HCT116 (cell line): ENCODE measurements around the gene CADPS2.

Source experiments
- EZH2 ChIP-seq: fragments of 200-600 bp; sonication (generic); IDR thresholded peaks from 2 replicates; pipeline ENCODE4 v1.6.1; 2017; ENCODE audit warnings: antibody characterized with exemption, mixed run types
- TCF7L2 ChIP-seq: IDR thresholded peaks from 2 replicates; pipeline ENCODE4 v1.7.0; 2011; ENCODE audit warnings: borderline replicate concordance, inconsistent platforms; ENCODE audit not compliant: insufficient read depth, insufficient read length; ENCODE audit errors: extremely low read depth
- TF ChIP-seq, protein P1 (sequence below), 3 experiments: fragments of 200-600 bp in 1 of 3; sonication (generic) in 1 of 3; IDR thresholded peaks in 2 of 3; conservative IDR thresholded peaks in 1 of 3; 2 replicates each; pipeline ENCODE4 v1.5.1; 2012 to 2017; ENCODE audit warnings: low read depth in 2 of 3, low read length in 2 of 3, antibody characterized with exemption in 1 of 3, borderline replicate concordance in 1 of 3, control low read depth in 1 of 3, mild to moderate bottlenecking in 1 of 3, mixed read lengths in 1 of 3, mixed run types in 1 of 3, moderate library complexity in 1 of 3; ENCODE audit not compliant: insufficient read depth in 1 of 3

DNA sequence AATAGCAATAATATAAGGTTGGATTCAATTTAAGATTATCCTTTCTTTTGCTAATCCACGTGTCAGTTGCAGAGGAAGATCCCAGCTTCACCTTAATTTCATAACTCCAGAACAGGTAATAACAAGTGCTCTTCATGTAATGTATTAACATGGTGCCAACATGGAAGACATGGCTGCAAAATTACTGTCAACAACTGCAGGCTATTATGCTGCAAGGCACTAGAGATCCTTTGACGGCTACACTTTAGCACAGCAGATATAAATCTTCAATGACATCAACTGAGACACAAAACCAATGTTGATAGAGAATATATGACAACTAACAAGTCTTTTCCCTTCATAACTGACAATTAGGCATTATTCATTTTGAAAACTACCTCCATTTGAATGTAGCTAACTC lies 283.5 kb downstream of the CADPS2 start:
- TF ChIP-seq TCF7L2: no peak
- TF ChIP-seq, protein P1, sequence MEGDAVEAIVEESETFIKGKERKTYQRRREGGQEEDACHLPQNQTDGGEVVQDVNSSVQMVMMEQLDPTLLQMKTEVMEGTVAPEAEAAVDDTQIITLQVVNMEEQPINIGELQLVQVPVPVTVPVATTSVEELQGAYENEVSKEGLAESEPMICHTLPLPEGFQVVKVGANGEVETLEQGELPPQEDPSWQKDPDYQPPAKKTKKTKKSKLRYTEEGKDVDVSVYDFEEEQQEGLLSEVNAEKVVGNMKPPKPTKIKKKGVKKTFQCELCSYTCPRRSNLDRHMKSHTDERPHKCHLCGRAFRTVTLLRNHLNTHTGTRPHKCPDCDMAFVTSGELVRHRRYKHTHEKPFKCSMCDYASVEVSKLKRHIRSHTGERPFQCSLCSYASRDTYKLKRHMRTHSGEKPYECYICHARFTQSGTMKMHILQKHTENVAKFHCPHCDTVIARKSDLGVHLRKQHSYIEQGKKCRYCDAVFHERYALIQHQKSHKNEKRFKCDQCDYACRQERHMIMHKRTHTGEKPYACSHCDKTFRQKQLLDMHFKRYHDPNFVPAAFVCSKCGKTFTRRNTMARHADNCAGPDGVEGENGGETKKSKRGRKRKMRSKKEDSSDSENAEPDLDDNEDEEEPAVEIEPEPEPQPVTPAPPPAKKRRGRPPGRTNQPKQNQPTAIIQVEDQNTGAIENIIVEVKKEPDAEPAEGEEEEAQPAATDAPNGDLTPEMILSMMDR (IDR thresholded peaks at IDR 0.05 in 2 of 3, conservative IDR thresholded peaks at IDR 0.05 in 1 of 3; ENCODE audit: borderline replicate concordance in 1 of 3, insufficient read depth in 1 of 3, low read depth in 2 of 3, low read length in 2 of 3): no peak
- no peak for TF ChIP-seq EZH2
